Neuronal stem cell (in vitro differentiated cells): Measurements from ENCODE around the gene PLEKHM3.

ENCODE experiments used
- DNase-seq: peaks from one replicate; pipeline ENCODE4 v3.0.0-alpha.2; 2013; ENCODE audit warnings: low spot score
- H2AFZ ChIP-seq: one replicate; pipeline ENCODE4 v1.6.1; 2013; ENCODE audit warnings: mild to moderate bottlenecking, low read length, inconsistent platforms
- H2AK5ac ChIP-seq: 2 replicates; pipeline ENCODE4 v1.6.1; 2013; ENCODE audit warnings: low read depth, mild to moderate bottlenecking, inconsistent platforms, low read length, moderate library complexity, mixed read lengths
- H2BK120ac ChIP-seq: 2 replicates; pipeline ENCODE4 v1.6.1; 2013; ENCODE audit warnings: low read depth, mild to moderate bottlenecking, inconsistent platforms, low read length, moderate library complexity, mixed read lengths
- H2BK12ac ChIP-seq: one replicate; pipeline ENCODE4 v1.6.1; 2013; ENCODE audit warnings: low read length, inconsistent platforms
- H2BK15ac ChIP-seq: 2 replicates; pipeline ENCODE4 v1.6.1; 2013; ENCODE audit warnings: mild to moderate bottlenecking, low read length, inconsistent platforms, mixed read lengths
- H2BK5ac ChIP-seq: one replicate; pipeline ENCODE4 v1.6.1; 2013; ENCODE audit warnings: inconsistent platforms, mild to moderate bottlenecking, low read length, moderate library complexity
- H3K14ac ChIP-seq: one replicate; pipeline ENCODE4 v1.6.1; 2013; ENCODE audit warnings: low read length, inconsistent platforms
- H3K18ac ChIP-seq: 2 replicates; pipeline ENCODE4 v1.6.1; 2013; ENCODE audit warnings: low read length, inconsistent platforms
- H3K23ac ChIP-seq: 2 replicates; pipeline ENCODE4 v1.6.1; 2013; ENCODE audit warnings: low read depth, mild to moderate bottlenecking, mixed read lengths, low read length, inconsistent platforms; ENCODE audit not compliant: poor library complexity
- H3K27ac ChIP-seq: replicated peaks from 3 replicates; pipeline ENCODE4 v1.5.1; 2013; ENCODE audit warnings: low read length, inconsistent platforms
- H3K27me3 ChIP-seq, 3 experiments: 2 replicates each; pipeline ENCODE4 v1.6.1; 2013; ENCODE audit warnings: low read length in 3 of 3, mild to moderate bottlenecking in 2 of 3, inconsistent platforms in 1 of 3, low read depth in 1 of 3, mixed read lengths in 1 of 3, moderate library complexity in 1 of 3; ENCODE audit not compliant: control insufficient read depth in 3 of 3, insufficient read depth in 3 of 3
- H3K36me3 ChIP-seq, 2 donors: replicated peaks in 1 of 2; 2 replicates each; pipeline ENCODE4 v1.6.1; 2013; ENCODE audit warnings: low read length in 2 of 2; ENCODE audit not compliant: control insufficient read depth in 2 of 2, insufficient read depth in 2 of 2
- H3K4ac ChIP-seq: 2 replicates; pipeline ENCODE4 v1.6.1; 2013; ENCODE audit warnings: inconsistent platforms, mild to moderate bottlenecking, low read length, moderate library complexity
- H3K4me1 ChIP-seq, 2 donors: 1 replicate in 1 of 2; 2 replicates in 1 of 2; pipeline ENCODE4 v1.6.1; 2013; ENCODE audit warnings: low read length in 2 of 2, low read depth in 1 of 2; ENCODE audit not compliant: control insufficient read depth in 2 of 2, insufficient read depth in 1 of 2
- H3K4me2 ChIP-seq: one replicate; pipeline ENCODE4 v1.6.1; 2013; ENCODE audit warnings: mild to moderate bottlenecking, low read length, inconsistent platforms; ENCODE audit not compliant: insufficient read depth, poor library complexity, severe bottlenecking
- H3K4me3 ChIP-seq, 2 donors: 2 replicates each; pipeline ENCODE4 v1.5.1; 2013; ENCODE audit warnings: low read length in 2 of 2, mild to moderate bottlenecking in 2 of 2, inconsistent platforms in 1 of 2, moderate library complexity in 1 of 2
- H3K79me1 ChIP-seq: one replicate; pipeline ENCODE4 v1.6.1; 2013; ENCODE audit warnings: low read depth, mild to moderate bottlenecking, inconsistent platforms, low read length, moderate library complexity
- H3K9ac ChIP-seq: one replicate; pipeline ENCODE4 v1.6.1; 2013; ENCODE audit warnings: mild to moderate bottlenecking, low read depth, low read length, inconsistent platforms; ENCODE audit not compliant: poor library complexity
- H3K9me3 ChIP-seq, 2 donors: replicated peaks in 1 of 2; 2 replicates each; pipeline versions ENCODE3 to v1.6.1; 2013; ENCODE audit warnings: low read length in 2 of 2, mild to moderate bottlenecking in 2 of 2, inconsistent platforms in 1 of 2, low read depth in 1 of 2, mixed read lengths in 1 of 2, moderate library complexity in 1 of 2; ENCODE audit not compliant: control insufficient read depth in 2 of 2, insufficient read depth in 1 of 2
- H4K8ac ChIP-seq: one replicate; pipeline ENCODE4 v1.6.1; 2013; ENCODE audit warnings: low read depth, mild to moderate bottlenecking, inconsistent platforms, low read length, moderate library complexity
- H4K91ac ChIP-seq: one replicate; pipeline ENCODE4 v1.6.1; 2013; ENCODE audit warnings: low read length, low read depth, mild to moderate bottlenecking, inconsistent platforms; ENCODE audit not compliant: poor library complexity
- WGBS, 2 donors: extraction: QIAGEN DNeasy Blood & Tissue Kit; methylation state at CpG; one replicate each; pipeline ENCODE4 v1.1.7; 2013; ENCODE audit warnings: missing lambda C conversion rate in 2 of 2, mixed read lengths in 1 of 2; ENCODE audit not compliant: insufficient read length in 2 of 2, insufficient replicate concordance in 1 of 2; ENCODE audit errors: extremely low coverage in 2 of 2; 5-methylcytosine and 5-hydroxymethylcytosine counted together

PLEKHM3 gene

DNA sequence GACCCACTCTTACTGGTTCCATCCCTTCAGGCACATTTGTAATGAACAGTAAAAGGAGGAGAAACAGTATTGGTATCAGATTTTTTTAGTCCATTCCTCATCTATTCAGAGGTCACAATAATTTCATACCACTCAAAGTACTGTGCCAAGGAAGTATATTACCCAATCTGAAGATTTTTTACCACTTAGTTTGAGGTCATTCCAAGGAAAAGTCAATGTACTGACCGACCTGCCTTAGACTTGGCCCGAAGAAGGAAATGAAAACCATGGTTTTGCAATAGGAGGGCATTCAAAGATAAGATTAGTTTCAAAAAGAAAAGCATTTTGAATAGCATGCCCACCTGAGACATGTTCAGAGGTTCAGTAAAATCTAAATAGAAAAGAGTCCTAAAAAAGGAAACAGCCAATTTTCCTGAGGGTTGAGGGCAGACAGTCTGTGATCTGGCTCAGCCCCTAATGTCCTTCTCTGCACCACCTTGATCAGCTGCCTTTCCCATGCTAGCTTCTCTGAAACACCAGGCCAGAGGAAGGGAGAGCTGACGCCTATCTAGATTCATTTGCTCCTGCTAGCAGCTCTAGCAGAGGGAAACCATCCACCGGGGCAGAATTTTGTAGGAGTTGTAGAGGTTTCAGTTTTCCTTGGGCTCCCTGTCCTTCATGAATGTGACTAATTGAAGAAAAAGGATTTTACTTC lies 148.3 kb downstream of the PLEKHM3 start:
- H3K27ac ChIP-seq, result peak overlapping the region; percentile 60
- no peak overlapping the region for H2BK5ac ChIP-seq
- no CpG with 5 or more reads among the region's 4 CpGs for WGBS, 2 donors
- H2BK12ac ChIP-seq, result no peak overlapping the region
- no peak overlapping the region for H3K4ac ChIP-seq
- no peak for DNase-seq
- H3K4me3 ChIP-seq, result no peak overlapping the region
- H3K36me3 ChIP-seq, result no peaks in the 10 kb centered on the region
- no peak overlapping the region for H4K91ac ChIP-seq
- no peak overlapping the region for H4K8ac ChIP-seq
- no peak overlapping the region for H3K18ac ChIP-seq
- H3K9me3 ChIP-seq, result no peaks in the 10 kb centered on the region
- no peak overlapping the region for H3K9ac ChIP-seq
- peaks cover 0 to 13% of the 10 kb centered on the region in 2 donors for H3K4me1 ChIP-seq
- H2BK120ac ChIP-seq, result no peak overlapping the region
- no peak overlapping the region for H2BK15ac ChIP-seq
- H3K27me3 ChIP-seq, result no peaks in the 10 kb centered on the region
- no peak overlapping the region for H2AFZ ChIP-seq
- H3K14ac ChIP-seq, result no peak overlapping the region
- H3K4me2 ChIP-seq, result no peak overlapping the region
- H2AK5ac ChIP-seq, result no peak overlapping the region
- no peaks in the 10 kb centered on the region for H3K79me1 ChIP-seq
- H3K23ac ChIP-seq, result no peak overlapping the region

- Histone ChIP-seq H3K36me3 (no peaks in the 10 kb centered on the region), H2BK120ac (no peak overlapping the region), H3K79me1 (no peaks in the 10 kb centered on the region), H2AK5ac (no peak overlapping the region), H3K18ac (peak overlapping the region; percentile 7), H4K8ac (no peak overlapping the region), H3K4me3 (no peak overlapping the region), H3K9ac (no peak overlapping the region), H2AFZ (no peak overlapping the region), H2BK12ac (no peak overlapping the region), H3K23ac (no peak overlapping the region), H3K27me3 (no peaks in the 10 kb centered on the region), H3K4me1 (peaks cover 0 to 13% of the 10 kb centered on the region in 2 donors), H4K91ac (no peak overlapping the region), H3K14ac (no peak overlapping the region), H2BK5ac (no peak overlapping the region), H3K27ac (peak overlapping the region; percentile 12), H2BK15ac (no peak overlapping the region), H3K4ac (peak overlapping the region; percentile 58), H3K4me2 (no peak overlapping the region), H3K9me3 (no peaks in the 10 kb centered on the region)
- no peak for DNase-seq
- no CpG with 5 or more reads among the region's 3 CpGs for WGBS, 2 donors
Observed at GRCh38 chr2:207875473-207876212, 149.7 kb downstream of the PLEKHM3 start.

- no peak for DNase-seq
- Histone ChIP-seq H3K4ac (no peak overlapping the region), H2BK12ac (no peak overlapping the region), H2AK5ac (no peak overlapping the region), H3K4me3 (no peak overlapping the region), H4K91ac (no peak overlapping the region), H2BK5ac (no peak overlapping the region), H3K79me1 (no peaks in the 10 kb centered on the region), H2BK120ac (no peak overlapping the region), H3K14ac (no peak overlapping the region), H3K36me3 (no peaks in the 10 kb centered on the region), H3K4me1 (peaks cover 0 to 15% of the 10 kb centered on the region in 2 donors), H3K27ac (peak overlapping the region; percentile 62), H3K18ac (no peak overlapping the region), H3K23ac (no peak overlapping the region), H3K9ac (no peak overlapping the region), H3K9me3 (no peaks in the 10 kb centered on the region), H4K8ac (no peak overlapping the region), H2BK15ac (no peak overlapping the region), H3K4me2 (no peak overlapping the region), H2AFZ (no peak overlapping the region), H3K27me3 (no peaks in the 10 kb centered on the region)
- WGBS, 2 donors, result no CpG with 5 or more reads among the region's 1 CpG
Observed at GRCh38 chr2:207873794-207874193, 151.5 kb downstream of the PLEKHM3 start.

- no peak overlapping the region for H3K14ac ChIP-seq
- no peaks in the 10 kb centered on the region for H3K79me1 ChIP-seq
- no peak for DNase-seq
- H2BK15ac ChIP-seq, result no peak overlapping the region
- peaks cover 0 to 13% of the 10 kb centered on the region in 2 donors for H3K4me1 ChIP-seq
- peak overlapping the region; percentile 72 for H3K27ac ChIP-seq
- no peak overlapping the region for H3K4me2 ChIP-seq
- no peak overlapping the region for H2BK12ac ChIP-seq
- H3K36me3 ChIP-seq, result no peaks in the 10 kb centered on the region
- no peak overlapping the region for H3K4me3 ChIP-seq
- no peak overlapping the region for H3K18ac ChIP-seq
- no peak overlapping the region for H2AFZ ChIP-seq
- no peak overlapping the region for H2BK120ac ChIP-seq
- no peak overlapping the region for H4K91ac ChIP-seq
- no peak overlapping the region for H3K23ac ChIP-seq
- H3K4ac ChIP-seq, result no peak overlapping the region
- no peak overlapping the region for H2BK5ac ChIP-seq
- no peaks in the 10 kb centered on the region for H3K9me3 ChIP-seq
- WGBS, 2 donors, result no CpG with 5 or more reads among the region's 2 CpGs
- H3K9ac ChIP-seq, result no peak overlapping the region
- no peak overlapping the region for H2AK5ac ChIP-seq
- no peak overlapping the region for H4K8ac ChIP-seq
- H3K27me3 ChIP-seq, result no peaks in the 10 kb centered on the region
Observed at GRCh38 chr2:207871911-207872310, 153.4 kb downstream of the PLEKHM3 start.
